ENCODE measurements around the gene DCDC2.

DNA sequence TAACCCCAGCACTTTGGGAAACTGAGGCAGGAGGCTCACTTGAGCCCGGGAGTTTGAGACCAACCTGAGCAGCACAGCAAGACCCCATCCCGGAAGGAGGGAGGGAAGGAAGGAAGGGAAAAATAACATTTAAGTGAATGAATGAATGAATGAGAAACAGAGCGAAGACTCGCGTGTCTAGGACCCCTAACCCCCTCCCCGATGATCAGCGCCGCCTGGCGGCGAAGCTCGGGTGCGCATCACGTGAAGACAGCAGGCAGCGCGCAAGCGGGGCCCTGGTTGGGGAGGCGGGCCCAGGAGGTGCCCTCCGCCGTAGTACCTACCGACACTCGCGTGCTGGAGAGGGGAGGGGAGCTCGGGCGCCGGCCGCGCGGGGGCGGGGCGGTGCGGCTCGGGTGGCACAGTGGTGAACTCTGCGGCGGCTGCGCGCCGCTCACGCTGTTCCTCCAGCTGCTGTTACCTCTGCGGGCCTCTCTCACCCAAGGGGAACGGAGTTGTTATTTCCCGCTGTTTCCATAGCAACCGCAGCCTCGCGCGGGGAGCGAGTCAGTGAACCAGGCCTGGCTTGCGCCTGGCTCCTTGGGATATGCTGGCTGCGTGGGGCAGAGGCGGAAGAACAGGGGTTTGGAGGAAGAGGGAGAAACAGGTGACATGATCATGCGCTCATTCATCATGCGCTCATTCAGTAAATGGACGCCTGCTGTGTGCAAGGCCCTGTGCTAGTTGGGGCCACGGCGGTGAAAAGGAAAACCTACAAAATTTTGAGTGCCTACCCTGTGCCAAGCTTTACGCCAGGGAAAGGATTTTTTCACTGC is 2.0 kb upstream of the DCDC2 start:
- TF ChIP-seq, protein P1, sequence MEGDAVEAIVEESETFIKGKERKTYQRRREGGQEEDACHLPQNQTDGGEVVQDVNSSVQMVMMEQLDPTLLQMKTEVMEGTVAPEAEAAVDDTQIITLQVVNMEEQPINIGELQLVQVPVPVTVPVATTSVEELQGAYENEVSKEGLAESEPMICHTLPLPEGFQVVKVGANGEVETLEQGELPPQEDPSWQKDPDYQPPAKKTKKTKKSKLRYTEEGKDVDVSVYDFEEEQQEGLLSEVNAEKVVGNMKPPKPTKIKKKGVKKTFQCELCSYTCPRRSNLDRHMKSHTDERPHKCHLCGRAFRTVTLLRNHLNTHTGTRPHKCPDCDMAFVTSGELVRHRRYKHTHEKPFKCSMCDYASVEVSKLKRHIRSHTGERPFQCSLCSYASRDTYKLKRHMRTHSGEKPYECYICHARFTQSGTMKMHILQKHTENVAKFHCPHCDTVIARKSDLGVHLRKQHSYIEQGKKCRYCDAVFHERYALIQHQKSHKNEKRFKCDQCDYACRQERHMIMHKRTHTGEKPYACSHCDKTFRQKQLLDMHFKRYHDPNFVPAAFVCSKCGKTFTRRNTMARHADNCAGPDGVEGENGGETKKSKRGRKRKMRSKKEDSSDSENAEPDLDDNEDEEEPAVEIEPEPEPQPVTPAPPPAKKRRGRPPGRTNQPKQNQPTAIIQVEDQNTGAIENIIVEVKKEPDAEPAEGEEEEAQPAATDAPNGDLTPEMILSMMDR (IDR thresholded peaks at IDR 0.05), result peak; percentile 85
- no peak for TF ChIP-seq EZH2 (IDR thresholded peaks at IDR 0.05; ENCODE audit: borderline replicate concordance, insufficient read depth, low read depth, low read length, poor library complexity, severe bottlenecking)
